B cell (primary cell): ENCODE data around the gene VGLL1. TPM values are rescaled to one million over a fixed set of nuclear protein-coding genes. Genes with fewer than 3 reads are reported as not detected.

Experiments
- ATAC-seq: fragments of 200-7000 bp; cut with Tn5 transposase; one replicate; pipeline ENCODE4 v1.10.0; 2021; ENCODE audit warnings: low read depth, mild to moderate bottlenecking, moderate number of reproducible peaks, moderate library complexity
- CTCF ChIA-PET: fragments of 350-600 bp; sonication (Branson Sonifier 250); formaldehyde crosslinking; loops from one replicate; lab custom pipeline; 2021; ENCODE audit warnings: antibody characterized with exemption, inconsistent platforms; lab: Charles Lee
- POLR2A ChIA-PET: fragments of 350-600 bp; sonication (Branson Sonifier 250); formaldehyde crosslinking; loops from one replicate; lab custom pipeline; 2021; ENCODE audit warnings: antibody characterized with exemption; lab: Charles Lee
- DNase-seq: peaks from one replicate; pipeline ENCODE4 v3.0.0; 2013
- H2AFZ ChIP-seq: 2 replicates; pipeline ENCODE4 v1.6.1; 2012; ENCODE audit warnings: mild to moderate bottlenecking, low read depth, low read length; ENCODE audit not compliant: insufficient read depth, poor library complexity, severe bottlenecking
- H3K27ac ChIP-seq, 2 donors: 1 replicate in 1 of 2; 2 replicates in 1 of 2; pipeline ENCODE4 v1.5.1; 2012 to 2013; ENCODE audit warnings: low read length in 2 of 2, mild to moderate bottlenecking in 2 of 2, moderate library complexity in 1 of 2
- H3K27me3 ChIP-seq, 4 experiments: fragments of 200-600 bp in 1 of 4; sonication (generic) in 1 of 4; replicated peaks in 1 of 4; 1 replicate in 2 of 4; 2 replicates in 2 of 4; pipeline versions ENCODE4 v1.6.1 to v1.7.0; 2013 to 2016; ENCODE audit warnings: low read length in 3 of 4, mild to moderate bottlenecking in 2 of 4, mixed read lengths in 1 of 4, moderate library complexity in 1 of 4; ENCODE audit not compliant: insufficient read depth in 4 of 4, control insufficient read depth in 3 of 4; ENCODE audit errors: control extremely low read depth in 1 of 4
- H3K36me3 ChIP-seq, 2 experiments: replicated peaks in 1 of 2; 1 replicate in 1 of 2; 2 replicates in 1 of 2; pipeline versions ENCODE4 v1.6.1 to v1.7.1; 2013; ENCODE audit warnings: low read length in 1 of 2; ENCODE audit not compliant: insufficient read depth in 2 of 2, control insufficient read depth in 1 of 2; ENCODE audit errors: control extremely low read depth in 1 of 2, extremely low read depth in 1 of 2
- H3K4me1 ChIP-seq, 2 donors: fragments of 200-600 bp in 1 of 2; sonication (generic) in 1 of 2; 1 replicate in 1 of 2; 2 replicates in 1 of 2; pipeline versions ENCODE4 v1.5.1 to v1.6.1; 2013 to 2017; ENCODE audit warnings: low read length in 2 of 2; ENCODE audit not compliant: control insufficient read depth in 2 of 2, insufficient read depth in 2 of 2
- H3K4me2 ChIP-seq: replicated peaks from 2 replicates; pipeline ENCODE3; 2012; ENCODE audit warnings: mild to moderate bottlenecking, low read depth, low read length; ENCODE audit not compliant: poor library complexity, severe bottlenecking
- H3K4me3 ChIP-seq, 5 experiments: fragments of 200-600 bp in 1 of 5; sonication (generic) in 1 of 5; 1 replicate in 3 of 5; 2 replicates in 2 of 5; pipeline versions ENCODE4 v1.5.1 to v1.7.0; 2011 to 2016; ENCODE audit warnings: low read length in 4 of 5, mild to moderate bottlenecking in 4 of 5, low read depth in 2 of 5, control low read depth in 1 of 5, moderate library complexity in 1 of 5; ENCODE audit not compliant: insufficient read depth in 1 of 5; ENCODE audit errors: control extremely low read depth in 1 of 5, extremely low read depth in 1 of 5
- H3K79me2 ChIP-seq: fragments of 200-600 bp; sonication (generic); one replicate; pipeline ENCODE4 v1.6.0; 2016; ENCODE audit warnings: low read length; ENCODE audit not compliant: control insufficient read depth, insufficient read depth
- H3K9ac ChIP-seq: fragments of 200-600 bp; sonication (generic); 2 replicates; pipeline ENCODE4 v1.6.1; 2017; ENCODE audit warnings: mild to moderate bottlenecking, low read length, moderate library complexity
- H3K9me3 ChIP-seq, 3 donors: one replicate each; pipeline versions ENCODE4 v1.6.1 to v1.7.1; 2013; ENCODE audit warnings: low read length in 2 of 3; ENCODE audit not compliant: control insufficient read depth in 2 of 3, insufficient read depth in 1 of 3; ENCODE audit errors: control extremely low read depth in 1 of 3
- H4K20me1 ChIP-seq: 2 replicates; pipeline ENCODE4 v1.6.0; 2012; ENCODE audit warnings: mild to moderate bottlenecking, low read length; ENCODE audit not compliant: insufficient read depth, control insufficient read depth, poor library complexity, severe bottlenecking
- H3K27ac Mint-ChIP-seq: one replicate; pipeline ENCODE4 v1.8.0; 2021; ENCODE audit warnings: mixed read lengths
- H3K27me3 Mint-ChIP-seq: one replicate; pipeline ENCODE4 v1.8.0; 2021; ENCODE audit warnings: mixed read lengths
- H3K4me1 Mint-ChIP-seq: one replicate; pipeline ENCODE4 v1.8.0; 2021; ENCODE audit warnings: mixed read lengths
- H3K4me3 Mint-ChIP-seq: one replicate; pipeline ENCODE4 v1.8.0; 2021; ENCODE audit warnings: mixed read lengths
- H3K9me3 Mint-ChIP-seq: one replicate; pipeline ENCODE4 v1.8.0; 2022; ENCODE audit warnings: mixed read lengths; ENCODE audit not compliant: insufficient read depth
- EZH2 ChIP-seq: IDR thresholded peaks from 2 replicates; pipeline ENCODE4 v1.6.1; 2012; ENCODE audit warnings: borderline replicate concordance, low read depth, mild to moderate bottlenecking, moderate library complexity, low read length; ENCODE audit not compliant: insufficient read depth, poor library complexity, severe bottlenecking
- WGBS: methylation state at CpG from one replicate; pipeline ENCODE4 v1.1.5; 2013; ENCODE audit warnings: missing lambda C conversion rate; ENCODE audit not compliant: insufficient coverage; 5-methylcytosine and 5-hydroxymethylcytosine counted together
- intact Hi-C: fragments of 100-400 bp; cut with micrococcal nuclease; formaldehyde crosslinking; loops from one replicate; pipeline ENCODE4 v1.10.0; 2022
- polyA plus RNA-seq: library from polyadenylated mRNA; depleted of rRNA; stranded (reverse); fragments of >200 nt; gene quantifications from 2 replicates; pipeline ENCODE4 v1.2.3, GENCODE V29; 2012
- total RNA-seq, 2 donors: library from RNA; stranded (reverse); fragments of 120-200 nt in 1 of 2; gene quantifications; 1 replicate in 1 of 2; 2 replicates in 1 of 2; pipeline versions ENCODE4 v1.2.3 to v1.2.4, GENCODE V29; 2013 to 2022
- TF ChIP-seq, protein P1 (sequence below): fragments of 200-600 bp; IDR thresholded peaks from one replicate; pipeline ENCODE4 v1.8.0; 2022; ENCODE audit warnings: antibody characterized with exemption, mild to moderate bottlenecking

VGLL1 gene
- total and polyA plus RNA-seq, 2 donors (not counting 1 experiment from before 2014, with no cell fraction given), result not detected

- POLR2A ChIA-PET, result no interaction called here
- WGBS, result 20% methylated on average over 1 of the region's 6 CpGs
Observed at GRCh38 chrX:136577552-136577951, 45.5 kb downstream of the VGLL1 start.

DNA sequence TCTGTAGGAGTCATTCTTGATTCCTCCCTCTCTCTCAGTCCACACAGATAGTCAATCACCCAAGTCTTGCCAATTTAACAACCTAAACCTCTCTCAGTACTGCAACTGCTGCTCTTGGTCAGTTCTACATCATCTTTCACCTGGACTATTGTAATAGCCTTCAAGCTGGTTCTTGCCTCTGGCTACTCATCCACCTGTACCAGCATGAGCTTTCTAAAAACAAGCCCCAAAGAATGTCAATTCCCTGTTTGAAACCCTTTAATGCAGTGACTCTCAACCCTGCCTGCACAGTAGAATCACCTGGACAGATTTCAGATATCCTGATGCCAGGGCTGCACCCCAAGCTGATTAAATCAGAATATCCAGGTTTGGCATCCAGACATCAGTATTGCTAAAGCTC is 48.3 kb downstream of the VGLL1 start:
- no peaks in the 10 kb centered on the region for H3K79me2 ChIP-seq
- ChIA-PET CTCF (interaction anchor here (1.2 kb wide), 1 partner anchor 552 kb away, joined by 3 read pairs; no protein-coding TSS in a partner anchor), POLR2A (no interaction called here)
- Mint-ChIP-seq H3K27ac (no peak overlapping the region), H3K27me3 (no peaks in the 10 kb centered on the region), H3K9me3 (no peaks in the 10 kb centered on the region), H3K4me1 (no peaks in the 10 kb centered on the region), H3K4me3 (no peak overlapping the region)
- H4K20me1 ChIP-seq, result no peaks in the 10 kb centered on the region
- H3K27me3 ChIP-seq, result no peaks in the 10 kb centered on the region
- no peaks in the 10 kb centered on the region for H3K4me1 ChIP-seq
- ATAC-seq (no peak), DNase-seq (no peak)
- no peak overlapping the region for H2AFZ ChIP-seq
- no peak overlapping the region for H3K27ac ChIP-seq
- H3K36me3 ChIP-seq, result no peaks in the 10 kb centered on the region
- no peak overlapping the region for H3K9ac ChIP-seq
- H3K4me3 ChIP-seq, result no peak overlapping the region
- no peak for TF ChIP-seq EZH2
- TF ChIP-seq, protein P1, sequence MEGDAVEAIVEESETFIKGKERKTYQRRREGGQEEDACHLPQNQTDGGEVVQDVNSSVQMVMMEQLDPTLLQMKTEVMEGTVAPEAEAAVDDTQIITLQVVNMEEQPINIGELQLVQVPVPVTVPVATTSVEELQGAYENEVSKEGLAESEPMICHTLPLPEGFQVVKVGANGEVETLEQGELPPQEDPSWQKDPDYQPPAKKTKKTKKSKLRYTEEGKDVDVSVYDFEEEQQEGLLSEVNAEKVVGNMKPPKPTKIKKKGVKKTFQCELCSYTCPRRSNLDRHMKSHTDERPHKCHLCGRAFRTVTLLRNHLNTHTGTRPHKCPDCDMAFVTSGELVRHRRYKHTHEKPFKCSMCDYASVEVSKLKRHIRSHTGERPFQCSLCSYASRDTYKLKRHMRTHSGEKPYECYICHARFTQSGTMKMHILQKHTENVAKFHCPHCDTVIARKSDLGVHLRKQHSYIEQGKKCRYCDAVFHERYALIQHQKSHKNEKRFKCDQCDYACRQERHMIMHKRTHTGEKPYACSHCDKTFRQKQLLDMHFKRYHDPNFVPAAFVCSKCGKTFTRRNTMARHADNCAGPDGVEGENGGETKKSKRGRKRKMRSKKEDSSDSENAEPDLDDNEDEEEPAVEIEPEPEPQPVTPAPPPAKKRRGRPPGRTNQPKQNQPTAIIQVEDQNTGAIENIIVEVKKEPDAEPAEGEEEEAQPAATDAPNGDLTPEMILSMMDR, result no peak
- no peak overlapping the region for H3K4me2 ChIP-seq
- intact Hi-C loops, result no loop called here
- H3K9me3 ChIP-seq, result no peaks in the 10 kb centered on the region

More at GRCh38 chrX:136577552-136577951, 45.5 kb downstream of the VGLL1 start:
- no peak overlapping the region for H3K4me2 ChIP-seq
- Mint-ChIP-seq H3K27ac (no peak overlapping the region), H3K4me3 (no peak overlapping the region), H3K9me3 (no peaks in the 10 kb centered on the region), H3K27me3 (no peaks in the 10 kb centered on the region), H3K4me1 (no peaks in the 10 kb centered on the region)
- no peaks in the 10 kb centered on the region for H4K20me1 ChIP-seq
- H3K27ac ChIP-seq, result no peak overlapping the region
- H3K36me3 ChIP-seq, result no peaks in the 10 kb centered on the region
- DNase-seq (peak; percentile 27), ATAC-seq (peak; percentile 36)
- H3K27me3 ChIP-seq, result no peaks in the 10 kb centered on the region
- H2AFZ ChIP-seq, result no peak overlapping the region
- no peaks in the 10 kb centered on the region for H3K79me2 ChIP-seq
- H3K9ac ChIP-seq, result no peak overlapping the region
- H3K4me3 ChIP-seq, result no peak overlapping the region
- no peaks in the 10 kb centered on the region for H3K9me3 ChIP-seq
- intact Hi-C loops, result loop anchor here (2.0 kb wide), 1 partner anchor 549 kb away; no protein-coding TSS in a partner anchor
- CTCF ChIA-PET, result interaction anchor here (0.8 to 3.2 kb wide), 4 partner anchors 117 to 549 kb away, joined by 3 to 25 read pairs (median 4); no protein-coding TSS in a partner anchor
- TF ChIP-seq EZH2, result no peak
- TF ChIP-seq, protein P1, result peak; percentile 63
- H3K4me1 ChIP-seq, result no peaks in the 10 kb centered on the region
